Dermis lymphatic vessel endothelial cell (primary cell): ENCODE measurements around the gene TSSK6. TPM values are rescaled to one million over a fixed set of nuclear protein-coding genes. Genes with fewer than 3 reads are reported as not detected.

Source experiments
- total RNA-seq: library from RNA; depleted of rRNA; stranded (reverse); fragments of >200 nt; gene quantifications from 2 replicates; pipeline ENCODE4 v1.2.1, GENCODE V29; 2014

TSSK6 gene
- 0.60 and 0.87 TPM in 2 replicates for total RNA-seq

GRCh38 chr19:19514881-19515641 is at the start of gene TSSK6:
TSSK6 (minus strand) TSS chr19:19515548; CDS start chr19:19515427, 121 bp downstream.

GRCh38 chr19:19538061-19538784 is 22.9 kb upstream of the TSSK6 start, which contains the start of gene CILP2:
CILP2 (plus strand) TSS chr19:19538265; CDS start chr19:19538350, 85 bp downstream.

GRCh38 chr19:19528721-19529490 is 13.6 kb upstream of the TSSK6 start, which contains the start of gene YJEFN3:
YJEFN3 (plus strand) TSS chr19:19528911; CDS start chr19:19528933, 22 bp downstream.

GRCh38 chr19:19515642-19516519 is 533 bp upstream of the TSSK6 start, which contains the start of gene NDUFA13:
NDUFA13 (plus strand) TSS chr19:19516225; CDS start chr19:19516239, 14 bp downstream.

Other genes with a start within 250 kb of the TSSK6 start
- gene TM6SF2, start 242.2 kb downstream of the TSSK6 start, total RNA-seq = not detected in 2 replicates
- 21.3 and 23.0 TPM in 2 replicates for gene SUGP1, start 195.0 kb downstream of the TSSK6 start, total RNA-seq
- 25.2 and 26.7 TPM in 2 replicates for gene MAU2, start 194.7 kb downstream of the TSSK6 start, total RNA-seq
- gene GATAD2A, start 109.9 kb downstream of the TSSK6 start, total RNA-seq = 34.0 and 40.5 TPM in 2 replicates
- 235 and 256 TPM in 2 replicates for gene NDUFA13, start 677 bp upstream of the TSSK6 start, total RNA-seq
- 0.09 and 0.11 TPM in 2 replicates for gene YJEFN3, start 13.4 kb upstream of the TSSK6 start, total RNA-seq
- gene CILP2, start 22.7 kb upstream of the TSSK6 start, total RNA-seq = not detected in 2 replicates
- gene PBX4, start 103.1 kb upstream of the TSSK6 start, total RNA-seq = not detected in 2 replicates
- gene LPAR2, start 112.7 kb upstream of the TSSK6 start, total RNA-seq = 0.52 and 0.54 TPM in 2 replicates
- 4.6 and 4.7 TPM in 2 replicates for gene GMIP, start 128.1 kb upstream of the TSSK6 start, total RNA-seq
- gene ATP13A1, start 148.1 kb upstream of the TSSK6 start, total RNA-seq = 14.0 and 20.7 TPM in 2 replicates
- gene ZNF101, start 153.3 kb upstream of the TSSK6 start, total RNA-seq = 10.3 and 15.1 TPM in 2 replicates
- 4.3 and 6.0 TPM in 2 replicates for gene ZNF14, start 217.6 kb upstream of the TSSK6 start, total RNA-seq